22Rv1 (cell line): ENCODE results near the gene CCDC91.

ENCODE experiments used
- H3K27ac ChIP-seq: fragments of 450-650 bp; 2 replicates; pipeline ENCODE4 v1.5.1; 2017
- CTCF ChIP-seq: fragments of 450-650 bp; IDR thresholded peaks from 2 replicates; pipeline ENCODE4 v1.5.1; 2017; ENCODE audit warnings: mild to moderate bottlenecking
- ZFX ChIP-seq: fragments of 450-650 bp; IDR thresholded peaks from 2 replicates; pipeline ENCODE4 v1.6.1; 2017; ENCODE audit warnings: antibody characterized with exemption, borderline replicate concordance

CCDC91 gene

GRCh38 chr12:28585146-28585545 is 394.9 kb downstream of the CCDC91 start:
- TF ChIP-seq ZFX: no peak
- no peak for TF ChIP-seq CTCF
- H3K27ac ChIP-seq: no peak overlapping the region

GRCh38 chr12:28586481-28586880 is 396.2 kb downstream of the CCDC91 start:
- TF ChIP-seq ZFX: no peak
- TF ChIP-seq CTCF: no peak

GRCh38 chr12:28591831-28592230 is 401.6 kb downstream of the CCDC91 start:
- H3K27ac ChIP-seq: no peak overlapping the region
- TF ChIP-seq ZFX: no peak
- no peak for TF ChIP-seq CTCF

More at GRCh38 chr12:28586481-28586880, 396.2 kb downstream of the CCDC91 start:
- no peak overlapping the region for H3K27ac ChIP-seq
